ENCODE measurements around the gene SACS.
A peak's percentile ranks its signal among the peaks of the same experiment; 100 is the strongest.

The SACS gene, protein sequence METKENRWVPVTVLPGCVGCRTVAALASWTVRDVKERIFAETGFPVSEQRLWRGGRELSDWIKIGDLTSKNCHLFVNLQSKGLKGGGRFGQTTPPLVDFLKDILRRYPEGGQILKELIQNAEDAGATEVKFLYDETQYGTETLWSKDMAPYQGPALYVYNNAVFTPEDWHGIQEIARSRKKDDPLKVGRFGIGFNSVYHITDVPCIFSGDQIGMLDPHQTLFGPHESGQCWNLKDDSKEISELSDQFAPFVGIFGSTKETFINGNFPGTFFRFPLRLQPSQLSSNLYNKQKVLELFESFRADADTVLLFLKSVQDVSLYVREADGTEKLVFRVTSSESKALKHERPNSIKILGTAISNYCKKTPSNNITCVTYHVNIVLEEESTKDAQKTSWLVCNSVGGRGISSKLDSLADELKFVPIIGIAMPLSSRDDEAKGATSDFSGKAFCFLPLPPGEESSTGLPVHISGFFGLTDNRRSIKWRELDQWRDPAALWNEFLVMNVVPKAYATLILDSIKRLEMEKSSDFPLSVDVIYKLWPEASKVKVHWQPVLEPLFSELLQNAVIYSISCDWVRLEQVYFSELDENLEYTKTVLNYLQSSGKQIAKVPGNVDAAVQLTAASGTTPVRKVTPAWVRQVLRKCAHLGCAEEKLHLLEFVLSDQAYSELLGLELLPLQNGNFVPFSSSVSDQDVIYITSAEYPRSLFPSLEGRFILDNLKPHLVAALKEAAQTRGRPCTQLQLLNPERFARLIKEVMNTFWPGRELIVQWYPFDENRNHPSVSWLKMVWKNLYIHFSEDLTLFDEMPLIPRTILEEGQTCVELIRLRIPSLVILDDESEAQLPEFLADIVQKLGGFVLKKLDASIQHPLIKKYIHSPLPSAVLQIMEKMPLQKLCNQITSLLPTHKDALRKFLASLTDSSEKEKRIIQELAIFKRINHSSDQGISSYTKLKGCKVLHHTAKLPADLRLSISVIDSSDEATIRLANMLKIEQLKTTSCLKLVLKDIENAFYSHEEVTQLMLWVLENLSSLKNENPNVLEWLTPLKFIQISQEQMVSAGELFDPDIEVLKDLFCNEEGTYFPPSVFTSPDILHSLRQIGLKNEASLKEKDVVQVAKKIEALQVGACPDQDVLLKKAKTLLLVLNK (N-terminal part only)

DNA sequence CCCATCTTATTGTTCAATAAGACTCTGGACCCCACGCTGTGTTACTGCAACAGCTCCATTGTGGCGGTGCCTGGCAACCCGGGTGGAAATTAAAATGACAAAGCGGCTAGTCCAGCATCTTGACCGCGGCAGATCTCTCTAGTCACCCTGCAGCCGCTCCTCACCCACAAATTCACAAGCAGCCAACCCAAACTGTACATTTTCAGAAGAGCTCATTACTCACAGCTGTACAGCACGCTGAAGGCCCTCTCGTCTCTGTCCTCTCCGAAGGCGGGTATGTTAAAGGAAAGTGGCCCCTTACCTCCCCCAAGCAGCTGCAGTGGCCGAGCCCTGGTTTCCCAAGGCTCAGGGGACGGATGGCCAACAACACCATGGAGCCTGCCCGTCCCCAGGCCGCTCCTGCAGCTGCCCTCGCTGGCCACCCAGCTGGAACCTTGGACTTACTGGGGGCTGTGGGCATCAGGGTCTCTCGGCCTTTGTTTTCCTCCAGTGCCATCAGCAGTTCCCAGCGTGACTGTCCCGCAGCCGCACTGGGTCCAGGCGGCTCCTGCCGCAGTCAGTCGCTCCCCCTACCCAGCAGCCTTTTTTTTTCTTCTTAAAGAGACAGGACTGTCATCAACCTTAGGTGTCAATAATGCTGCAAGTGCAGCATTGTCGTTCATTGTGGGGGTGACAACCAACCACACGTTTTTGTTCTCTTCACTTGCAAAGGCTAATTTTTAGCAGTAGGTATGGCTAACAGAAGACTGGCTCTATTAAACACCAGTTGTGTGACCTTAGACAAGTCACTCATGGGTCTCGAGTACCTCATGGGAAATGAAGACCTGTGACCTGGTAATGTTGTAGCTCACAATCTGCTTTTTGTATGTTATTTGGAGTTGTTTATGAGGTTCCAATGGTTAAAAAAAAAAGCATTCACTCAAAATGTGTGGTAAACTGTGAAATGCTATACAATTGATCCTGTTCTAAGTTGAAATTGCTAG is at the start of gene SACS:
Gene SACS, minus strand, starts transcription at position 532 of the 983 bp plus-strand sequence. CDS start 22,463 bp downstream, outside the sequence.
- no peak for DNase-seq

DNA sequence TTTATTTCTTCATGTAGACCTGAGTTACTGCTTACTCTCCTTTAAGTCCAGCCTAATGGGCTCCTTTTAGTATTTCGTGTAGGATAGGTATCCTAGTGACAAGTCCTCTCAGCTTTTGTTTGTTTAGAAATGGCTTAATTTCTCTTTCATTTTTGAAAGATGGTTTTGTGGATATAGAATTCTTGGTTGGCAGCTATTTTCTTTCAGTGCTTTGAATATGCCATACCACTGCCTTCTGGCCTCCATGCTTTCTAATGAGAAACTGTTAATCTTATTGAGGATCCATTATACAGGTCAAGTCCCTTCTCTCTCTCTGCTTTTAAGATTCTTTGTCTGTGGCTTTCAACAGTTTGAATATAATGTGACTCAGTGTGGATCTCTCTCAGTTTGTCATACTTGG is 46.8 kb upstream of the SACS start:
- no peak for DNase-seq

DNA sequence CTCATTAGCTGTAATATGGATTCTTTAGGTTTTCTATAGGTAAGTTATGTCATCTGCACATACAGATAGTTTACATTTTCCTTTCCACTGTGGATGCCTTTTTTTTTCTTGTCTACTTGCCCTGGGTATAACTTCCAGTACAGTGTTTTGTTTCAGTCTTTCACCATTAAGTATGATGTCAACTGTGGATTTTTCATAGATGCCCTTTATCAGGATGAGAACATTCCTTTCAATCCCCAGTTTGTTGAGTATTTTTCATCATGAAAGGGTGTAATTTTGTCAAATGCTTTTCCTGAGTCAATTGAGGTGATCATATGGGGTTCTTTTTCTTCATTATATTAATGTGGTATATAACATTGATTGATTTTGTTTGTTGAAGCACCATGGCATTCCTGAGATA is 43.6 kb upstream of the SACS start:
- DNase-seq: no peak

GRCh38 chr13:23473221-23473620 is 39.7 kb upstream of the SACS start:
- no peak for DNase-seq

DNA sequence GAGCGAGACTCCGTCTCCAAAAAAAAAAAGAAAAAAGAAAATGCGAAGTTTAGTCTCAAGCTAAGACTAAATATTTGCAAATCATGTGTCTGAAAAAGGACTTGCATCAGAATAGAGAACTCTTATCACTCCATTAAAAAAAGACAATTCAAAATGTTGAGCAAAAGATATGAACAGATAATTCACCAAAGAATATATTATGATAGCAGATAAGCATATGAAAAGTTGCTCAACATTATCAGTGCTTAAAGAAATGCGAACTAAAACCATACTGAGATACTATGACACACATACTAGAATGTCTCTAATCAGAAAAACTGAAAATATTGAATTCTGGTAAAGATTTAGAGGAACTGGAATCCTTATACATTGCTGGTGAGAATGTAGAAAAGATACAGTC is 38.7 kb upstream of the SACS start:
- no peak for DNase-seq

- DNase-seq: no peak
Measured at GRCh38 chr13:23470790-23471614, 37.5 kb upstream of the SACS start.

DNA sequence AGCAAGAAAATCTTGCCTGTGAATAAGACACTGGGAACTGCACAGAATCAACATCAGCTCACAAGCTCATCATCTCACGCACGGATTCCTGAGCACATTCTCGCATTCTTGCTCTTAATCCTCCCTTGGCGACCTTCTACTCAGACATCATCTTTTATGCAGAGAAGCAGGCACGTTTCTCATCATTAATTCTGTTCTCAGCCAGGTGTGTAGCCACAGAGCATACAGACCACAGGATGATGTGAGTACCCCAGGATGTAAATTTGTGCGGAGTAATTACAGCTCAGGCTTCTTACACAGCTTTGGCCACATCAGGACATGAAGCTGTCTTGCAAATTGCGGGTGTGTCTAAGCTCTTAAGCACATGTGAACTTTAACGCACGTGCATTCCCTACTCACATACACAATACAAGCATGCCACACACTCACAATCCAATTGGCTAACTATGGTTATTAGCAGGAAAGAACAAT is 36.5 kb upstream of the SACS start:
- DNase-seq: no peak

GRCh38 chr13:23468811-23469210 is 35.3 kb upstream of the SACS start:
- no peak for DNase-seq

DNA sequence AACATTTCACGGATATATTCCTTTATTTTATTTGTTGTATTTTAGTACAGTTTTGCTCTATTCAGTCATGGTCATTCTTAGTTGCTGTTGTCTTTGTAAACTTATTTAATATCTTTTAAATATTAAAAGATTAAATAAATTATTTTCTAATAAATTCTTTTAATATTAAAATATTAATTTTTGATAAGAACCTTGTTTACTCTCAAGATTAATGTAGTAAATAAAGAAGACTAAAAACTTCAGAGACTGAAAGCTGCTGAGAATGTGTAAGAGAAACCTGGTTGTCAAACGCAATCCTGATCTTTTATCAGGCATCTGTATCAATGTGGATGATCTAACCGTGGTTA is 34.4 kb upstream of the SACS start:
- DNase-seq: no peak

DNA sequence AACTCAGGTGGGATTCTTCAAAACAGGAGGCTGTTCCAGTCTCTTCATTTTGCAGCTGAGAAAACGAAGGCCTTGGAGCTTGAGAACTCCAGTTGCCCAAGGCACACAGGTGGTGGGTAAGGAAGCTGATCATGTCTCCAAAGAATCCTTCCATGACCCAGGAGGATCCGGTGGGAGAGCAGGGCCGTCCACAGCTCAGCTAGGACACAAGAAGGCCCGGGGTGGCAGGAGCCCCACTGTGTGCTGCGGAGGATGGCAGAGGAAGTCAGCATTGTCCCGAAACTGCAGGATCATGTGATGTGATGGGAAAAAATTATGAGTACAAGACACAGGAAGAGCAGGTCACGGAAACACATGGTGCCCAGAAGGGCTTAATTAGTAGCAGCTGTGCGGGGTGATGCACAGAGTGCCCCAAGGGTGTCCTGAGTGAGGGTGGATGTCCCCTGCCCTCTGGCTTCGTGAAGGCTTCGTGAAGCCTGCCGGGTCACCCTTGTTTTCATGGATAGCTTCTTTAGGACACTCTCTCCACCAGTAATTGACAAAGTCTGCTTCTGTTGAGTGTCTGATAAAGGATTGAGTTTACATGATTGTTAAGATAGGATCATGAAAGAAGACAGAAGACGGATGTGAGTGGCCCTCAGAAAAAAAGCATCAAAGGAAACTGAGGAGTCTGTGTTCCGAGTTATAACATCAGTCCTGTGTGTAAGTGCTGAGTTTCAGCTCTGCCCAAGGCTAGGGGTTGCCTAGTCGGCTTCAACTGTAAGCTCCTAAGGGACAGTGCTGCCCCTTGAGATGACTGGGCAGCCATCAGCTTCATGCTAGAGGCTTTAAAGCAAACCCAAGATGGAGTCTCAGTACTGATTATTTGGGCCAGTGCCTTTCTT is 33.8 kb upstream of the SACS start:
- no peak for DNase-seq

GRCh38 chr13:23466144-23467002 is 32.9 kb upstream of the SACS start:
- DNase-seq: peak; percentile 70

DNA sequence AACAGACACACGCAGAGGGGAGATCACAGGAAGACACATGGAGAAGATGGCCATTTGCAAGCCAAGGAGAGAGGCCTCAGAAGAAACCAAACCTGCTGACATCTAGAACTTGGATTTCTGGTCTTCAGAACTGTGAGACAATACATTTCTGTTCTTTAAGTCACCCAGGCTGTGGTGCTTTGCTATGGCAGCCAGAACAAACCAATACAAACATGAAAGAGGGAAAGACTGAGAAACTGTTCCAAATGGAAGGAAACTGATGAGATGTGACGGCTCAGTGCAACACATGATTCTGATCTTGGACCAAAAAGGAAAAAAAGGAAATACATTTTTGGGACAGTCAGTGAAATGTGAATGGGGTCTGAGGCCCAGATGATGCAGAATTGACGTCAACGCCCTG is 30.2 kb upstream of the SACS start:
- DNase-seq: no peak

DNA sequence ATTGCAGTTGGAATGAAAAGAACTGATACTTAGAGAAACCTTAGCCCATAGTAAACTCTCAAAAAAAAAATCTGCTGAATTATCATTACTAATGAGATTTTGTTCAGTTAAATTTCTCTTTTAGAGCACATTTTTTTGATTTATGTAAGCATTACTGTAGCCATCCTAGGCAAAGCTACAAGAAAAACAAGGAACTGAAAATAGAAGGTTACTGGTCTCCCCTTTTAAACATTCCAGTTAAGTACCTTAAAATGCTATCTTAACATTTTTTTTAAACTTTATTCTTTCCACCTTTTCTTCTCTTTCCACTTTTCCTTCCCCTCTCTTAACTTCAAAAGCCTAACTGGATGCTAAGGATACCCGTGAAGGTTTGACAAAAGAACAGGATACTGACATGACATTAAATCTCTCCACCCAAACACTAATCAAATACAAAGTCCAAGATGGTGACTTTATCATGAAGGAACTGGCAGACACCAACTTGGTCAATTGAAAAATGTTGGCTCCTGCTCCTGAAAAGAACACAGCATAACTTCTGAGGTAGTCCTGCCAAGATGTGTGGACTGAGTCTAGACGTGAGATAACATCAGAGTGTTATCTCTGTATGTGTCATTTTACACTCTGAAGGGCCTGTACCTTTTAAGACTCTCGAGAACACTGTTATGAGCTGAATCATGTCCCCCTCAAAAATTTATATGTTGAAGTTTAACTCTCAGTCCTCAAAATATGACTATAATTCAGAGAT is 29.5 kb upstream of the SACS start:
- DNase-seq: no peak

DNA sequence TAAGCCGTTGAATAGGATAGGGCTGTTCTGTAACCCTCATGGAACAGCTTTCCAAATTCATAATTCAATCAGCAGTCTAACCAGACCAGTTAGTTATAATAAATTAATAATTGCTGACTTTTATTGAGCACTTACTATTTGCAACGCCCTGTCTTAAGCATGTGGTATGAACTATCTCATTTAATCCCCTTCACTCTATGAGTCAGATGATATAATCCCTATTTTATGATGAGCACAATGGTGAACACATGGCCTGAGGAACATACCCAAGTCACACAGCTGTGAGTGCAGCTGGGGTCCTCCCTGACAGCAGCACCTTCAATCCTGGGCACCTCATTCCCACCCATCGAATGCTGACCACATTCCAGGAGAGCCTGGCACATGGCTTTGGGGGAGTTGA is 28.0 kb upstream of the SACS start:
- DNase-seq: no peak

DNA sequence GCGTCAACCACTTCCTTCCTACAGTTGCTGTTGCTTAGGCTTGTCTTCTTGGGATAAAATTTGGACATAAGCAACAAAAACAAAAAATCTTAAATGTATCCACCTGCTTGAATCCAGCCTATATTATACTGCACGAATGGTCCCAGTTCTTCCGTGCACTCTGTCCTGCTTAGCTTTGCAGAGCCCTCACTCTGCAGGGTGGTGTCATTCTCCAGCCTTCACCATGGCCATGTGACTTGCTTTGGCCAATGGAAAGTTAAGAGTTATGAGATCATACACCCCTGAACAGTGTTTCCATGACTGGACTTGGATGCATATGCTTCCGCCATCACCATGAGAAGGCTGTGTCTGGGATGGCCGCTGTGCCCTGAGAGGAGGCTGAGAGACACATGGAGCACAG is 27.4 kb upstream of the SACS start:
- no peak for DNase-seq

DNA sequence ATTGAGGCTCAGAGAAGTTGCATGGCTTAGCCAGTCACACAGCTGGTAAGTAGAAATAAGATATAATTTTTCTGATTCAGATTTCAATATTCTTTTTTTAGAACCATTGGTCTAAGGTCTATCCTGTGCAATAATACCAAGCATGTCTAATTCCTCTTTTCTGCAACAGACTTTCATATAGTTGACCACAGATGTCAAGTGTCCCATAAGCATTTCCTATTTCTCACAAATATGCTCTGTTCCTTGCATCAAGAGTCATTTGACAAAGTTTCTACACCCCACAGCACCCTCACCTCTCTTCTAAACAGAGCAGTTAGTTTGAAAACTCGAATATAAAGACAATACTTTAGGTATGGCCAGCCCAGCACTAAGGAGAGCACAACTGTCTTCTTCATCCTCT is 26.8 kb upstream of the SACS start:
- no peak for DNase-seq

DNA sequence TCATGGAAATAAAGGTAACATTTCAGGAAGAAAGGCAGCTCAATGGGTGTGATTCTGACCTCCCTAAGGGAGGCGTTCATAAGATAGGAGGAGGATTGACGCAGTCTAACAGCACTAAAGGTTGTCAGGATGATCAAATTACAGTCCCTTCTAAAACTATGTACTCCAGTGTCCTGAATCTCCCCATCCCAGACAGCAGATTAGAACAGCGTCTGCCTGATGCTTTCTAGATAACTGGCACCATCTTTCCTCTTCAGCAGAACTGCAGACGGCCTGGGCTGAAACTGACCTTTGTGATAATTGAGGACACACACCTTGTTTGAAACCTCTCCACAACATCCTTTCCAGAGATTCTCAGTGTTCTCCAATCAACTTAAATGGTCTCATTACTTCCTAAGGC is 25.5 kb upstream of the SACS start:
- no peak for DNase-seq

- DNase-seq: no peak
Measured at GRCh38 chr13:23456437-23457210, 23.1 kb upstream of the SACS start.

Data from CD4-positive, alpha-beta T cell treated with Interleukin-17A for 1 hour (primary cell).